HEK293 (cell line): ENCODE measurements around the gene ADGRB3.

ENCODE experiments used
- CTCF ChIA-PET: fragments of 350-600 bp; formaldehyde crosslinking; extraction: SDS; loops from one replicate; lab custom pipeline; 2021; ENCODE audit warnings: antibody characterized with exemption; lab: Yijun Ruan, JAX
- POLR2A ChIA-PET: fragments of 300-600 bp; formaldehyde crosslinking; extraction: SDS; loops from one replicate; lab custom pipeline; 2020; ENCODE audit warnings: antibody characterized with exemption, inconsistent platforms; lab: Yijun Ruan, JAX
- H3K27ac ChIP-seq: fragments of 200-500 bp; sonication (Bioruptor generic); 2 replicates; pipeline ENCODE4 v1.5.1; 2014; ENCODE audit warnings: low read depth, low read length, control low read depth, inconsistent platforms; ENCODE audit errors: extremely low read depth
- H3K36me3 ChIP-seq, 2 experiments: fragments of 200-500 bp in 1 of 2; sonication (Bioruptor generic) in 1 of 2; 1 replicate in 1 of 2; 2 replicates in 1 of 2; pipeline ENCODE4 v1.5.1; 2014 to 2017; ENCODE audit warnings: inconsistent platforms in 2 of 2, low read length in 2 of 2; ENCODE audit not compliant: control insufficient read depth in 2 of 2, insufficient read depth in 1 of 2
- H3K4me1 ChIP-seq: fragments of 200-500 bp; sonication (Bioruptor generic); 2 replicates; pipeline ENCODE4 v1.5.1; 2014; ENCODE audit warnings: mild to moderate bottlenecking, low read length, inconsistent platforms; ENCODE audit not compliant: control insufficient read depth, insufficient read depth
- H3K4me3 ChIP-seq: 2 replicates; pipeline ENCODE4 v1.5.1; 2011; ENCODE audit warnings: low read depth, mild to moderate bottlenecking, control low read depth, low read length, moderate library complexity
- H3K9me3 ChIP-seq: fragments of 200-500 bp; sonication (Bioruptor generic); 2 replicates; pipeline ENCODE4 v1.5.1; 2014; ENCODE audit warnings: low read depth, low read length, inconsistent platforms; ENCODE audit not compliant: control insufficient read depth, insufficient read depth
- GLIS2 ChIP-seq: fragments of 450-650 bp; formaldehyde crosslinking; IDR thresholded peaks from 2 replicates; pipeline ENCODE4 v1.5.1; 2016; ENCODE audit warnings: missing biosample characterization, missing genetic modification characterization
- SETDB1 ChIP-seq: IDR thresholded peaks from one replicate; pipeline ENCODE4 v1.6.1; 2017; ENCODE audit warnings: mild to moderate bottlenecking, low read length, moderate library complexity, mixed read lengths; ENCODE audit not compliant: insufficient read length
- ZNF16 ChIP-seq: fragments of 450-650 bp; formaldehyde crosslinking; IDR thresholded peaks from 2 replicates; pipeline ENCODE4 v1.5.1; 2016; ENCODE audit warnings: low read depth, missing biosample characterization, missing genetic modification characterization
- ZNF2 ChIP-seq: fragments of 450-650 bp; formaldehyde crosslinking; IDR thresholded peaks from 2 replicates; pipeline ENCODE4 v1.5.1; 2016; ENCODE audit warnings: missing biosample characterization, missing genetic modification characterization
- ZNF404 ChIP-seq: fragments of 450-650 bp; formaldehyde crosslinking; IDR thresholded peaks from 2 replicates; pipeline ENCODE4 v1.5.1; 2017; ENCODE audit warnings: missing biosample characterization, missing genetic modification characterization
- ZNF544 ChIP-seq: fragments of 450-650 bp; formaldehyde crosslinking; IDR thresholded peaks from 2 replicates; pipeline ENCODE4 v1.5.0; 2017; ENCODE audit warnings: missing biosample characterization, missing genetic modification characterization
- ZNF585B ChIP-seq: fragments of 450-650 bp; formaldehyde crosslinking; IDR thresholded peaks from 2 replicates; pipeline ENCODE4 v1.5.1; 2016; ENCODE audit warnings: missing biosample characterization, missing genetic modification characterization
- ZSCAN30 ChIP-seq: fragments of 450-650 bp; IDR thresholded peaks from 2 replicates; pipeline ENCODE4 v1.5.1; 2018; ENCODE audit warnings: missing biosample characterization, mild to moderate bottlenecking, missing genetic modification characterization, moderate library complexity
- TF ChIP-seq, protein P1 (sequence below): fragments of 450-650 bp; formaldehyde crosslinking; IDR thresholded peaks from 2 replicates; pipeline ENCODE4 v1.5.1; 2016; ENCODE audit warnings: missing biosample characterization, missing genetic modification characterization
- TF ChIP-seq, protein P2 (sequence below): fragments of 450-650 bp; formaldehyde crosslinking; IDR thresholded peaks from 2 replicates; pipeline ENCODE4 v1.5.1; 2016; ENCODE audit warnings: missing biosample characterization, missing genetic modification characterization
- TF ChIP-seq, protein P3 (sequence below): fragments of 450-650 bp; formaldehyde crosslinking; IDR thresholded peaks from 2 replicates; pipeline ENCODE4 v1.5.1; 2016; ENCODE audit warnings: missing biosample characterization, missing genetic modification characterization
- TF ChIP-seq, protein P4 (sequence below): fragments of 450-650 bp; formaldehyde crosslinking; IDR thresholded peaks from 2 replicates; pipeline ENCODE4 v1.5.1; 2016; ENCODE audit warnings: missing biosample characterization, missing genetic modification characterization, borderline replicate concordance
- TF ChIP-seq, protein P5 (sequence below): fragments of 450-650 bp; formaldehyde crosslinking; IDR thresholded peaks from 2 replicates; pipeline ENCODE4 v1.5.1; 2016; ENCODE audit warnings: missing biosample characterization, missing genetic modification characterization, low read depth
- TF ChIP-seq, protein P6 (sequence below): fragments of 450-650 bp; formaldehyde crosslinking; conservative IDR thresholded peaks from 2 replicates; pipeline ENCODE4 v1.5.1; 2016; ENCODE audit warnings: low read depth, missing biosample characterization, missing genetic modification characterization

ADGRB3 gene

DNA sequence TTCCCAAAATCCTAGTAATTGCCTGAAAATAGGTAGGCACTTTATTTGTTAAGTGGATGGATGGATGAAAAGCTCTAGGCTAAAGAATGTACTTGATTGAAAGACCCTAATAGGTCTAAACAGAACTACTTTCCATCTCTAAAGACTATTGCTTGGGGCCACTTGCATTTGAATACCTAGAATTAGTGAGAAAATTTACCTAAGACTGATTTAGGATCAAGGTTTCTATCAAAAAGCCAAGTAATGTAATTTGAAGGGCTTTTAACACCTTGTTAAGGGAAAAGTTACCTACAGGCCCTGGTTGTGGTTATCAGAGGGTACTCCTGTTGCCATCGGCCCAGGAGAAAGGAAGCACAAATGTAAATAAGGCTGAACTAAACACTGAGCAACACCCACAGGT is 581.0 kb downstream of the ADGRB3 start (continued):
- no peak for TF ChIP-seq ZNF404 (tag by site-specific recombination)
- TF ChIP-seq, protein P1, sequence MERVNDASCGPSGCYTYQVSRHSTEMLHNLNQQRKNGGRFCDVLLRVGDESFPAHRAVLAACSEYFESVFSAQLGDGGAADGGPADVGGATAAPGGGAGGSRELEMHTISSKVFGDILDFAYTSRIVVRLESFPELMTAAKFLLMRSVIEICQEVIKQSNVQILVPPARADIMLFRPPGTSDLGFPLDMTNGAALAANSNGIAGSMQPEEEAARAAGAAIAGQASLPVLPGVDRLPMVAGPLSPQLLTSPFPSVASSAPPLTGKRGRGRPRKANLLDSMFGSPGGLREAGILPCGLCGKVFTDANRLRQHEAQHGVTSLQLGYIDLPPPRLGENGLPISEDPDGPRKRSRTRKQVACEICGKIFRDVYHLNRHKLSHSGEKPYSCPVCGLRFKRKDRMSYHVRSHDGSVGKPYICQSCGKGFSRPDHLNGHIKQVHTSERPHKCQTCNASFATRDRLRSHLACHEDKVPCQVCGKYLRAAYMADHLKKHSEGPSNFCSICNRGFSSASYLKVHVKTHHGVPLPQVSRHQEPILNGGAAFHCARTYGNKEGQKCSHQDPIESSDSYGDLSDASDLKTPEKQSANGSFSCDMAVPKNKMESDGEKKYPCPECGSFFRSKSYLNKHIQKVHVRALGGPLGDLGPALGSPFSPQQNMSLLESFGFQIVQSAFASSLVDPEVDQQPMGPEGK (tag by site-specific recombination) = no peak
- TF ChIP-seq, protein P2, sequence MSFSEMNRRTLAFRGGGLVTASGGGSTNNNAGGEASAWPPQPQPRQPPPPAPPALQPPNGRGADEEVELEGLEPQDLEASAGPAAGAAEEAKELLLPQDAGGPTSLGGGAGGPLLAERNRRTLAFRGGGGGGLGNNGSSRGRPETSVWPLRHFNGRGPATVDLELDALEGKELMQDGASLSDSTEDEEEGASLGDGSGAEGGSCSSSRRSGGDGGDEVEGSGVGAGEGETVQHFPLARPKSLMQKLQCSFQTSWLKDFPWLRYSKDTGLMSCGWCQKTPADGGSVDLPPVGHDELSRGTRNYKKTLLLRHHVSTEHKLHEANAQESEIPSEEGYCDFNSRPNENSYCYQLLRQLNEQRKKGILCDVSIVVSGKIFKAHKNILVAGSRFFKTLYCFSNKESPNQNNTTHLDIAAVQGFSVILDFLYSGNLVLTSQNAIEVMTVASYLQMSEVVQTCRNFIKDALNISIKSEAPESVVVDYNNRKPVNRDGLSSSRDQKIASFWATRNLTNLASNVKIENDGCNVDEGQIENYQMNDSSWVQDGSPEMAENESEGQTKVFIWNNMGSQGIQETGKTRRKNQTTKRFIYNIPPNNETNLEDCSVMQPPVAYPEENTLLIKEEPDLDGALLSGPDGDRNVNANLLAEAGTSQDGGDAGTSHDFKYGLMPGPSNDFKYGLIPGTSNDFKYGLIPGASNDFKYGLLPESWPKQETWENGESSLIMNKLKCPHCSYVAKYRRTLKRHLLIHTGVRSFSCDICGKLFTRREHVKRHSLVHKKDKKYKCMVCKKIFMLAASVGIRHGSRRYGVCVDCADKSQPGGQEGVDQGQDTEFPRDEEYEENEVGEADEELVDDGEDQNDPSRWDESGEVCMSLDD (tag by site-specific recombination) = no peak
- TF ChIP-seq, protein P3, sequence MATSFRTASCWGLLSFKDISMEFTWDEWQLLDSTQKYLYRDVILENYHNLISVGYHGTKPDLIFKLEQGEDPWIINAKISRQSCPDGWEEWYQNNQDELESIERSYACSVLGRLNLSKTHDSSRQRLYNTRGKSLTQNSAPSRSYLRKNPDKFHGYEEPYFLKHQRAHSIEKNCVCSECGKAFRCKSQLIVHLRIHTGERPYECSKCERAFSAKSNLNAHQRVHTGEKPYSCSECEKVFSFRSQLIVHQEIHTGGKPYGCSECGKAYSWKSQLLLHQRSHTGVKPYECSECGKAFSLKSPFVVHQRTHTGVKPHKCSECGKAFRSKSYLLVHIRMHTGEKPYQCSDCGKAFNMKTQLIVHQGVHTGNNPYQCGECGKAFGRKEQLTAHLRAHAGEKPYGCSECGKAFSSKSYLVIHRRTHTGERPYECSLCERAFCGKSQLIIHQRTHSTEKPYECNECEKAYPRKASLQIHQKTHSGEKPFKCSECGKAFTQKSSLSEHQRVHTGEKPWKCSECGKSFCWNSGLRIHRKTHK (tag by site-specific recombination) = no peak
- TF ChIP-seq, all 188 proteins: peak for 0

DNA sequence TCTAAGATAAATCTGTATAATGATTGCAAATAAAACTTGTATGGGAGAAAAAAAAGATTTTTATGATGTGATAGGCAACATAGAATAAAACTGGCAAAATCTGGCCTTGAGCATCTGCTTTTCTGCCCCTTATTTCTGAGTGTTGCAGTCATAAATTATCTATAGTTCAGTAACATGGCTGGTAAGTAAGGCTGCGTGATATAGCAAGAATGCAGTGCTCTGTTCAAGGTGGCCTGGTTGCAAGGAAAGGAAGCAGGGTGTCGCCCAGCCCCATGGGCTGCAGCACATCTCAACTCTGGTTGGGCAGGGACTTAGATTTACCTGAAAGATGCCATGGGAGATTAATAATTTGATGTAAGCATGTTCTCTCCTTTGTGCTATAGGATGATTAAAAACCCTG is 582.3 kb downstream of the ADGRB3 start:
- POLR2A ChIA-PET = no interaction called here
- TF ChIP-seq, protein P4, sequence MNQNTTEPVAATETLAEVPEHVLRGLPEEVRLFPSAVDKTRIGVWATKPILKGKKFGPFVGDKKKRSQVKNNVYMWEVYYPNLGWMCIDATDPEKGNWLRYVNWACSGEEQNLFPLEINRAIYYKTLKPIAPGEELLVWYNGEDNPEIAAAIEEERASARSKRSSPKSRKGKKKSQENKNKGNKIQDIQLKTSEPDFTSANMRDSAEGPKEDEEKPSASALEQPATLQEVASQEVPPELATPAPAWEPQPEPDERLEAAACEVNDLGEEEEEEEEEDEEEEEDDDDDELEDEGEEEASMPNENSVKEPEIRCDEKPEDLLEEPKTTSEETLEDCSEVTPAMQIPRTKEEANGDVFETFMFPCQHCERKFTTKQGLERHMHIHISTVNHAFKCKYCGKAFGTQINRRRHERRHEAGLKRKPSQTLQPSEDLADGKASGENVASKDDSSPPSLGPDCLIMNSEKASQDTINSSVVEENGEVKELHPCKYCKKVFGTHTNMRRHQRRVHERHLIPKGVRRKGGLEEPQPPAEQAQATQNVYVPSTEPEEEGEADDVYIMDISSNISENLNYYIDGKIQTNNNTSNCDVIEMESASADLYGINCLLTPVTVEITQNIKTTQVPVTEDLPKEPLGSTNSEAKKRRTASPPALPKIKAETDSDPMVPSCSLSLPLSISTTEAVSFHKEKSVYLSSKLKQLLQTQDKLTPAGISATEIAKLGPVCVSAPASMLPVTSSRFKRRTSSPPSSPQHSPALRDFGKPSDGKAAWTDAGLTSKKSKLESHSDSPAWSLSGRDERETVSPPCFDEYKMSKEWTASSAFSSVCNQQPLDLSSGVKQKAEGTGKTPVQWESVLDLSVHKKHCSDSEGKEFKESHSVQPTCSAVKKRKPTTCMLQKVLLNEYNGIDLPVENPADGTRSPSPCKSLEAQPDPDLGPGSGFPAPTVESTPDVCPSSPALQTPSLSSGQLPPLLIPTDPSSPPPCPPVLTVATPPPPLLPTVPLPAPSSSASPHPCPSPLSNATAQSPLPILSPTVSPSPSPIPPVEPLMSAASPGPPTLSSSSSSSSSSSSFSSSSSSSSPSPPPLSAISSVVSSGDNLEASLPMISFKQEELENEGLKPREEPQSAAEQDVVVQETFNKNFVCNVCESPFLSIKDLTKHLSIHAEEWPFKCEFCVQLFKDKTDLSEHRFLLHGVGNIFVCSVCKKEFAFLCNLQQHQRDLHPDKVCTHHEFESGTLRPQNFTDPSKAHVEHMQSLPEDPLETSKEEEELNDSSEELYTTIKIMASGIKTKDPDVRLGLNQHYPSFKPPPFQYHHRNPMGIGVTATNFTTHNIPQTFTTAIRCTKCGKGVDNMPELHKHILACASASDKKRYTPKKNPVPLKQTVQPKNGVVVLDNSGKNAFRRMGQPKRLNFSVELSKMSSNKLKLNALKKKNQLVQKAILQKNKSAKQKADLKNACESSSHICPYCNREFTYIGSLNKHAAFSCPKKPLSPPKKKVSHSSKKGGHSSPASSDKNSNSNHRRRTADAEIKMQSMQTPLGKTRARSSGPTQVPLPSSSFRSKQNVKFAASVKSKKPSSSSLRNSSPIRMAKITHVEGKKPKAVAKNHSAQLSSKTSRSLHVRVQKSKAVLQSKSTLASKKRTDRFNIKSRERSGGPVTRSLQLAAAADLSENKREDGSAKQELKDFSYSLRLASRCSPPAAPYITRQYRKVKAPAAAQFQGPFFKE (tag by site-specific recombination) = no peak
- TF ChIP-seq ZNF2 (no peak), GLIS2 (tag by site-specific recombination) (no peak), ZNF544 (tag by site-specific recombination) (no peak), SETDB1 (no peak), ZNF16 (tag by site-specific recombination) (no peak), ZNF585B (no peak), ZSCAN30 (tag by site-specific recombination) (no peak)
- TF ChIP-seq, protein P5, sequence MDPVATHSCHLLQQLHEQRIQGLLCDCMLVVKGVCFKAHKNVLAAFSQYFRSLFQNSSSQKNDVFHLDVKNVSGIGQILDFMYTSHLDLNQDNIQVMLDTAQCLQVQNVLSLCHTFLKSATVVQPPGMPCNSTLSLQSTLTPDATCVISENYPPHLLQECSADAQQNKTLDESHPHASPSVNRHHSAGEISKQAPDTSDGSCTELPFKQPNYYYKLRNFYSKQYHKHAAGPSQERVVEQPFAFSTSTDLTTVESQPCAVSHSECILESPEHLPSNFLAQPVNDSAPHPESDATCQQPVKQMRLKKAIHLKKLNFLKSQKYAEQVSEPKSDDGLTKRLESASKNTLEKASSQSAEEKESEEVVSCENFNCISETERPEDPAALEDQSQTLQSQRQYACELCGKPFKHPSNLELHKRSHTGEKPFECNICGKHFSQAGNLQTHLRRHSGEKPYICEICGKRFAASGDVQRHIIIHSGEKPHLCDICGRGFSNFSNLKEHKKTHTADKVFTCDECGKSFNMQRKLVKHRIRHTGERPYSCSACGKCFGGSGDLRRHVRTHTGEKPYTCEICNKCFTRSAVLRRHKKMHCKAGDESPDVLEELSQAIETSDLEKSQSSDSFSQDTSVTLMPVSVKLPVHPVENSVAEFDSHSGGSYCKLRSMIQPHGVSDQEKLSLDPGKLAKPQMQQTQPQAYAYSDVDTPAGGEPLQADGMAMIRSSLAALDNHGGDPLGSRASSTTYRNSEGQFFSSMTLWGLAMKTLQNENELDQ (tag by site-specific recombination) = no peak
- TF ChIP-seq, protein P6, sequence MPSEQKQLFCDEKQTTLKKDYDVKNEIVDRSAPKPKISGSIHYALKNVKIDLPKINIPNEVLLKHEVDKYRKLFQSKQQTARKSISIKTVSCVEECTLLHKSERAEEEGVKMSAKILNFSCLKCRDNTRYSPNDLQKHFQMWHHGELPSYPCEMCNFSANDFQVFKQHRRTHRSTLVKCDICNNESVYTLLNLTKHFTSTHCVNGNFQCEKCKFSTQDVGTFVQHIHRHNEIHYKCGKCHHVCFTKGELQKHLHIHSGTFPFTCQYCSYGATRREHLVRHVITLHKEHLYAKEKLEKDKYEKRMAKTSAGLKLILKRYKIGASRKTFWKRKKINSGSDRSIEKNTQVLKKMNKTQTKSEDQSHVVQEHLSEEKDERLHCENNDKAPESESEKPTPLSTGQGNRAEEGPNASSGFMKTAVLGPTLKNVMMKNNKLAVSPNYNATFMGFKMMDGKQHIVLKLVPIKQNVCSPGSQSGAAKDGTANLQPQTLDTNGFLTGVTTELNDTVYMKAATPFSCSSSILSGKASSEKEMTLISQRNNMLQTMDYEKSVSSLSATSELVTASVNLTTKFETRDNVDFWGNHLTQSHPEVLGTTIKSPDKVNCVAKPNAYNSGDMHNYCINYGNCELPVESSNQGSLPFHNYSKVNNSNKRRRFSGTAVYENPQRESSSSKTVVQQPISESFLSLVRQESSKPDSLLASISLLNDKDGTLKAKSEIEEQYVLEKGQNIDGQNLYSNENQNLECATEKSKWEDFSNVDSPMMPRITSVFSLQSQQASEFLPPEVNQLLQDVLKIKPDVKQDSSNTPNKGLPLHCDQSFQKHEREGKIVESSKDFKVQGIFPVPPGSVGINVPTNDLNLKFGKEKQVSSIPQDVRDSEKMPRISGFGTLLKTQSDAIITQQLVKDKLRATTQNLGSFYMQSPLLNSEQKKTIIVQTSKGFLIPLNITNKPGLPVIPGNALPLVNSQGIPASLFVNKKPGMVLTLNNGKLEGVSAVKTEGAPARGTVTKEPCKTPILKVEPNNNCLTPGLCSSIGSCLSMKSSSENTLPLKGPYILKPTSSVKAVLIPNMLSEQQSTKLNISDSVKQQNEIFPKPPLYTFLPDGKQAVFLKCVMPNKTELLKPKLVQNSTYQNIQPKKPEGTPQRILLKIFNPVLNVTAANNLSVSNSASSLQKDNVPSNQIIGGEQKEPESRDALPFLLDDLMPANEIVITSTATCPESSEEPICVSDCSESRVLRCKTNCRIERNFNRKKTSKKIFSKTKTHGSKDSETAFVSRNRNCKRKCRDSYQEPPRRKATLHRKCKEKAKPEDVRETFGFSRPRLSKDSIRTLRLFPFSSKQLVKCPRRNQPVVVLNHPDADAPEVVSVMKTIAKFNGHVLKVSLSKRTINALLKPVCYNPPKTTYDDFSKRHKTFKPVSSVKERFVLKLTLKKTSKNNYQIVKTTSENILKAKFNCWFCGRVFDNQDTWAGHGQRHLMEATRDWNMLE (tag by site-specific recombination) = no peak

More for the DNA sequence above, 582.3 kb downstream of the ADGRB3 start:
- CTCF ChIA-PET = no interaction called here
- Histone ChIP-seq H3K4me1 (no peaks in the 10 kb centered on the region), H3K36me3 (no peaks in the 10 kb centered on the region), H3K4me3 (no peak overlapping the region), H3K27ac (no peak overlapping the region), H3K9me3 (no peaks in the 10 kb centered on the region)
